B cell (primary cell): ENCODE data around the gene PRXL2A. TPM values are rescaled to one million over a fixed set of nuclear protein-coding genes. Genes with fewer than 3 reads are reported as not detected.

ENCODE experiments used
- ATAC-seq: fragments of 200-7000 bp; cut with Tn5 transposase; one replicate; pipeline ENCODE4 v1.10.0; 2021; ENCODE audit warnings: low read depth, mild to moderate bottlenecking, moderate number of reproducible peaks, moderate library complexity
- CTCF ChIA-PET: fragments of 350-600 bp; sonication (Branson Sonifier 250); formaldehyde crosslinking; loops from one replicate; lab custom pipeline; 2021; ENCODE audit warnings: antibody characterized with exemption, inconsistent platforms; lab: Charles Lee
- POLR2A ChIA-PET: fragments of 350-600 bp; sonication (Branson Sonifier 250); formaldehyde crosslinking; loops from one replicate; lab custom pipeline; 2021; ENCODE audit warnings: antibody characterized with exemption; lab: Charles Lee
- DNase-seq: peaks from one replicate; pipeline ENCODE4 v3.0.0; 2013
- H2AFZ ChIP-seq: 2 replicates; pipeline ENCODE4 v1.6.1; 2012; ENCODE audit warnings: mild to moderate bottlenecking, low read depth, low read length; ENCODE audit not compliant: insufficient read depth, poor library complexity, severe bottlenecking
- H3K27ac ChIP-seq, 2 donors: 1 replicate in 1 of 2; 2 replicates in 1 of 2; pipeline ENCODE4 v1.5.1; 2012 to 2013; ENCODE audit warnings: low read length in 2 of 2, mild to moderate bottlenecking in 2 of 2, moderate library complexity in 1 of 2
- H3K27me3 ChIP-seq, 4 experiments: fragments of 200-600 bp in 1 of 4; sonication (generic) in 1 of 4; replicated peaks in 1 of 4; 1 replicate in 2 of 4; 2 replicates in 2 of 4; pipeline versions ENCODE4 v1.6.1 to v1.7.0; 2013 to 2016; ENCODE audit warnings: low read length in 3 of 4, mild to moderate bottlenecking in 2 of 4, mixed read lengths in 1 of 4, moderate library complexity in 1 of 4; ENCODE audit not compliant: insufficient read depth in 4 of 4, control insufficient read depth in 3 of 4; ENCODE audit errors: control extremely low read depth in 1 of 4
- H3K36me3 ChIP-seq, 2 experiments: replicated peaks in 1 of 2; 1 replicate in 1 of 2; 2 replicates in 1 of 2; pipeline versions ENCODE4 v1.6.1 to v1.7.1; 2013; ENCODE audit warnings: low read length in 1 of 2; ENCODE audit not compliant: insufficient read depth in 2 of 2, control insufficient read depth in 1 of 2; ENCODE audit errors: control extremely low read depth in 1 of 2, extremely low read depth in 1 of 2
- H3K4me1 ChIP-seq, 2 donors: fragments of 200-600 bp in 1 of 2; sonication (generic) in 1 of 2; 1 replicate in 1 of 2; 2 replicates in 1 of 2; pipeline versions ENCODE4 v1.5.1 to v1.6.1; 2013 to 2017; ENCODE audit warnings: low read length in 2 of 2; ENCODE audit not compliant: control insufficient read depth in 2 of 2, insufficient read depth in 2 of 2
- H3K4me2 ChIP-seq: replicated peaks from 2 replicates; pipeline ENCODE3; 2012; ENCODE audit warnings: mild to moderate bottlenecking, low read depth, low read length; ENCODE audit not compliant: poor library complexity, severe bottlenecking
- H3K4me3 ChIP-seq, 5 experiments: fragments of 200-600 bp in 1 of 5; sonication (generic) in 1 of 5; 1 replicate in 3 of 5; 2 replicates in 2 of 5; pipeline versions ENCODE4 v1.5.1 to v1.7.0; 2011 to 2016; ENCODE audit warnings: low read length in 4 of 5, mild to moderate bottlenecking in 4 of 5, low read depth in 2 of 5, control low read depth in 1 of 5, moderate library complexity in 1 of 5; ENCODE audit not compliant: insufficient read depth in 1 of 5; ENCODE audit errors: control extremely low read depth in 1 of 5, extremely low read depth in 1 of 5
- H3K79me2 ChIP-seq: fragments of 200-600 bp; sonication (generic); one replicate; pipeline ENCODE4 v1.6.0; 2016; ENCODE audit warnings: low read length; ENCODE audit not compliant: control insufficient read depth, insufficient read depth
- H3K9ac ChIP-seq: fragments of 200-600 bp; sonication (generic); 2 replicates; pipeline ENCODE4 v1.6.1; 2017; ENCODE audit warnings: mild to moderate bottlenecking, low read length, moderate library complexity
- H3K9me3 ChIP-seq, 3 donors: one replicate each; pipeline versions ENCODE4 v1.6.1 to v1.7.1; 2013; ENCODE audit warnings: low read length in 2 of 3; ENCODE audit not compliant: control insufficient read depth in 2 of 3, insufficient read depth in 1 of 3; ENCODE audit errors: control extremely low read depth in 1 of 3
- H4K20me1 ChIP-seq: 2 replicates; pipeline ENCODE4 v1.6.0; 2012; ENCODE audit warnings: mild to moderate bottlenecking, low read length; ENCODE audit not compliant: insufficient read depth, control insufficient read depth, poor library complexity, severe bottlenecking
- H3K27ac Mint-ChIP-seq: one replicate; pipeline ENCODE4 v1.8.0; 2021; ENCODE audit warnings: mixed read lengths
- H3K27me3 Mint-ChIP-seq: one replicate; pipeline ENCODE4 v1.8.0; 2021; ENCODE audit warnings: mixed read lengths
- H3K4me1 Mint-ChIP-seq: one replicate; pipeline ENCODE4 v1.8.0; 2021; ENCODE audit warnings: mixed read lengths
- H3K4me3 Mint-ChIP-seq: one replicate; pipeline ENCODE4 v1.8.0; 2021; ENCODE audit warnings: mixed read lengths
- H3K9me3 Mint-ChIP-seq: one replicate; pipeline ENCODE4 v1.8.0; 2022; ENCODE audit warnings: mixed read lengths; ENCODE audit not compliant: insufficient read depth
- EZH2 ChIP-seq: IDR thresholded peaks from 2 replicates; pipeline ENCODE4 v1.6.1; 2012; ENCODE audit warnings: borderline replicate concordance, low read depth, mild to moderate bottlenecking, moderate library complexity, low read length; ENCODE audit not compliant: insufficient read depth, poor library complexity, severe bottlenecking
- WGBS: methylation state at CpG from one replicate; pipeline ENCODE4 v1.1.5; 2013; ENCODE audit warnings: missing lambda C conversion rate; ENCODE audit not compliant: insufficient coverage; 5-methylcytosine and 5-hydroxymethylcytosine counted together
- intact Hi-C: fragments of 100-400 bp; cut with micrococcal nuclease; formaldehyde crosslinking; loops from one replicate; pipeline ENCODE4 v1.10.0; 2022
- polyA plus RNA-seq: library from polyadenylated mRNA; depleted of rRNA; stranded (reverse); fragments of >200 nt; gene quantifications from 2 replicates; pipeline ENCODE4 v1.2.3, GENCODE V29; 2012
- total RNA-seq, 2 donors: library from RNA; stranded (reverse); fragments of 120-200 nt in 1 of 2; gene quantifications; 1 replicate in 1 of 2; 2 replicates in 1 of 2; pipeline versions ENCODE4 v1.2.3 to v1.2.4, GENCODE V29; 2013 to 2022
- TF ChIP-seq, protein P1 (sequence below): fragments of 200-600 bp; IDR thresholded peaks from one replicate; pipeline ENCODE4 v1.8.0; 2022; ENCODE audit warnings: antibody characterized with exemption, mild to moderate bottlenecking

The PRXL2A gene
- total and polyA plus RNA-seq, 2 donors (not counting 1 experiment from before 2014, with no cell fraction given) = 2.8 to 9.4 TPM

DNA sequence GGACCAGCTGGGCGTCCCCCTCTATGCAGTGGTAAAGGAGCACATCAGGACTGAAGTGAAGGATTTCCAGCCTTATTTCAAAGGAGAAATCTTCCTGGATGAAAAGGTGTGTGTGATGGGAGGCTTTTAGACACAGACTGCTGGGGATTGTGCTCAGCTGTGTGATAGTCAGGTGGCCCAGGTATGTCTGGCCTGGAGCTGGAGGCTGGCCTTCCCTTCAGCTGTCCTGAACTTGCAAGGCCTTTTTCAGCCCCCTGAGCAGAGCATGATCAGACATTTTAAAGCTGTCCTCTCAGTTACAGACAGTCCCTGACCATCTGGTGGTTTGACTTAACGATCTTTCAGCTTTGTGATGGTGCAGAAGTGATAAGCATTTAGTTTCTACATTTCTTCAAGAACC lies 17.6 kb downstream of the PRXL2A start:
- Mint-ChIP-seq H3K27me3 (no peaks in the 10 kb centered on the region), H3K27ac (no peak overlapping the region), H3K4me1 (peaks cover 21% of the 10 kb centered on the region), H3K4me3 (no peak overlapping the region), H3K9me3 (no peaks in the 10 kb centered on the region)
- H3K27me3 ChIP-seq = no peaks in the 10 kb centered on the region
- H3K36me3 ChIP-seq = no peaks in the 10 kb centered on the region
- WGBS = 100% methylated on average over 1 of the region's 2 CpGs
- DNase-seq (no peak), ATAC-seq (no peak)
- no peak overlapping the region for H3K4me2 ChIP-seq
- no peaks in the 10 kb centered on the region for H3K9me3 ChIP-seq
- H3K79me2 ChIP-seq = peaks cover 3% of the 10 kb centered on the region
- H3K4me1 ChIP-seq = peaks cover 17 to 18% of the 10 kb centered on the region in 2 donors
- intact Hi-C loops = no loop called here
- POLR2A ChIA-PET = no interaction called here
- TF ChIP-seq EZH2 = no peak
- TF ChIP-seq, protein P1, sequence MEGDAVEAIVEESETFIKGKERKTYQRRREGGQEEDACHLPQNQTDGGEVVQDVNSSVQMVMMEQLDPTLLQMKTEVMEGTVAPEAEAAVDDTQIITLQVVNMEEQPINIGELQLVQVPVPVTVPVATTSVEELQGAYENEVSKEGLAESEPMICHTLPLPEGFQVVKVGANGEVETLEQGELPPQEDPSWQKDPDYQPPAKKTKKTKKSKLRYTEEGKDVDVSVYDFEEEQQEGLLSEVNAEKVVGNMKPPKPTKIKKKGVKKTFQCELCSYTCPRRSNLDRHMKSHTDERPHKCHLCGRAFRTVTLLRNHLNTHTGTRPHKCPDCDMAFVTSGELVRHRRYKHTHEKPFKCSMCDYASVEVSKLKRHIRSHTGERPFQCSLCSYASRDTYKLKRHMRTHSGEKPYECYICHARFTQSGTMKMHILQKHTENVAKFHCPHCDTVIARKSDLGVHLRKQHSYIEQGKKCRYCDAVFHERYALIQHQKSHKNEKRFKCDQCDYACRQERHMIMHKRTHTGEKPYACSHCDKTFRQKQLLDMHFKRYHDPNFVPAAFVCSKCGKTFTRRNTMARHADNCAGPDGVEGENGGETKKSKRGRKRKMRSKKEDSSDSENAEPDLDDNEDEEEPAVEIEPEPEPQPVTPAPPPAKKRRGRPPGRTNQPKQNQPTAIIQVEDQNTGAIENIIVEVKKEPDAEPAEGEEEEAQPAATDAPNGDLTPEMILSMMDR = no peak
- no peak overlapping the region for H3K27ac ChIP-seq
- H2AFZ ChIP-seq = no peak overlapping the region
- no peak overlapping the region for H3K4me3 ChIP-seq
- no peaks in the 10 kb centered on the region for H4K20me1 ChIP-seq
- CTCF ChIA-PET = interaction anchor here (0.9 to 3.0 kb wide), 4 partner anchors 18 to 90 kb away, joined by 3 to 14 read pairs (median 4); no protein-coding TSS in a partner anchor
- H3K9ac ChIP-seq = no peak overlapping the region

DNA sequence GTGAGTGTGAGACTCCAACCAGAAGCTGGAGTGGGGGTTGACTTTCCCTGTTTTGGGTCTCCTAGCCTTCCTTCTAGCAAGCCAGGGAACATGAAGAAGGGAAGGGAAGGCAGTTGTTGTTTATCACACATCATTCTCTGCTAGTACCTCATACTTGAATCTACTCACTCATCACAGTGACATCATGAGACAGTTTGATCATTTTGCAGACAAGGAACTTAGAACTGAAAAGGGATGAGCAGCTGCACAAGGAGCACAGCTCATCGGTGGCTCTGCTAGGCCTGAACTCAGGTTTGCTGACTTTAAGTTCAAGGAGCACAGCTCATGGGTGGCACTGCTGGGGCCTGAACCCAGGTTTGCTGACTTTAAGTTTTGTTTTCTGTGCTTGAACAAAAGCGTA lies 19.2 kb downstream of the PRXL2A start:
- H3K9me3 ChIP-seq = no peaks in the 10 kb centered on the region

More for the DNA sequence above, 19.2 kb downstream of the PRXL2A start:
- H3K27me3 Mint-ChIP-seq = no peaks in the 10 kb centered on the region
- CTCF ChIA-PET = no interaction called here
- H3K4me3 Mint-ChIP-seq = no peak overlapping the region
- no peak overlapping the region for H3K27ac Mint-ChIP-seq
- TF ChIP-seq, protein P1 = no peak
- no peak for TF ChIP-seq EZH2
- Histone ChIP-seq H3K27me3 (no peaks in the 10 kb centered on the region), H4K20me1 (no peaks in the 10 kb centered on the region), H3K4me3 (no peak overlapping the region), H3K79me2 (no peaks in the 10 kb centered on the region), H3K4me2 (no peak overlapping the region), H3K9ac (no peak overlapping the region), H2AFZ (no peak overlapping the region), H3K36me3 (no peaks in the 10 kb centered on the region), H3K27ac (no peak overlapping the region), H3K4me1 (peaks cover under 1 to 2% of the 10 kb centered on the region in 2 donors)
- DNase-seq (no peak), ATAC-seq (no peak)
- POLR2A ChIA-PET = no interaction called here
- intact Hi-C loops = no loop called here
- WGBS = 96% methylated on average over 2 of the region's 2 CpGs
- no peaks in the 10 kb centered on the region for H3K9me3 Mint-ChIP-seq
- peaks cover 6% of the 10 kb centered on the region for H3K4me1 Mint-ChIP-seq
